Spleen (tissue), 11 donors: ENCODE data around the gene HDGFL3. TPM values are rescaled to one million over a fixed set of nuclear protein-coding genes. Genes with fewer than 3 reads are reported as not detected.
A peak's percentile ranks its signal among the peaks of the same experiment; 100 is the strongest.

Experiments used
- DNase-seq: peaks from one replicate; pipeline ENCODE4 v3.0.0-alpha.2; 2020
- H3K27ac ChIP-seq, 8 donors: fragments of 200-600 bp; sonication (generic) in 7 of 8; 1 replicate in 4 of 8; 2 replicates in 4 of 8; pipeline versions ENCODE4 v1.5.0 to v1.8.0; 2016 to 2021; ENCODE audit warnings: inconsistent platforms in 4 of 8, mild to moderate bottlenecking in 4 of 8, moderate library complexity in 1 of 8
- H3K27me3 ChIP-seq, 7 donors: fragments of 200-600 bp; sonication (generic) in 6 of 7; replicated peaks in 1 of 7; 1 replicate in 4 of 7; 2 replicates in 3 of 7; pipeline versions ENCODE4 v1.5.0 to v1.8.0; 2016 to 2021; ENCODE audit warnings: inconsistent platforms in 3 of 7, mild to moderate bottlenecking in 1 of 7
- H3K36me3 ChIP-seq, 6 donors: fragments of 200-600 bp; sonication (generic) in 5 of 6; 1 replicate in 4 of 6; 2 replicates in 2 of 6; pipeline versions ENCODE4 v1.5.0 to v1.8.0; 2016 to 2021; ENCODE audit warnings: inconsistent platforms in 2 of 6
- H3K4me1 ChIP-seq, 6 donors: fragments of 200-600 bp; sonication (generic) in 5 of 6; 1 replicate in 3 of 6; 2 replicates in 3 of 6; pipeline versions ENCODE4 v1.5.0 to v1.8.0; 2016 to 2021; ENCODE audit warnings: inconsistent platforms in 3 of 6
- H3K4me3 ChIP-seq, 8 donors: fragments of 200-600 bp; sonication (generic) in 7 of 8; 1 replicate in 4 of 8; 2 replicates in 4 of 8; pipeline versions ENCODE4 v1.5.0 to v1.8.0; 2016 to 2021; ENCODE audit warnings: inconsistent platforms in 4 of 8, mild to moderate bottlenecking in 4 of 8, moderate library complexity in 2 of 8
- H3K9me3 ChIP-seq, 8 donors: fragments of 200-600 bp; sonication (generic) in 7 of 8; 1 replicate in 4 of 8; 2 replicates in 4 of 8; pipeline versions ENCODE4 v1.5.0 to v1.8.0; 2016 to 2021; ENCODE audit warnings: inconsistent platforms in 4 of 8
- POLR2A ChIP-seq, 3 donors: fragments of 450-650 bp; IDR thresholded peaks; one replicate each; pipeline ENCODE4 v1.5.1; 2017; ENCODE audit warnings: antibody characterized with exemption in 3 of 3, mild to moderate bottlenecking in 1 of 3
- POLR2AphosphoS5 ChIP-seq, 3 donors: sonication (generic); formaldehyde crosslinking; IDR thresholded peaks; one replicate each; pipeline ENCODE4 v1.5.1; 2017; ENCODE audit warnings: antibody characterized with exemption in 3 of 3
- WGBS, 5 donors: extraction: QIAGEN DNeasy Blood & Tissue Kit in 3 of 5; methylation state at CpG; one replicate each; pipeline versions ENCODE4 v1.1.5 to v1.1.7; 2013 to 2018; 5-methylcytosine and 5-hydroxymethylcytosine counted together
- intact Hi-C: fragments of 100-400 bp; cut with DNase I; formaldehyde crosslinking; loops from one replicate; pipeline ENCODE4 v1.15.0; 2023; ENCODE audit warnings: low total_unique reads
- polyA plus RNA-seq, 3 donors: library from polyadenylated mRNA; stranded (reverse); fragments of 200-250 nt; gene quantifications; one replicate each; pipeline ENCODE4 v1.2.1, GENCODE V29; 2013
- total RNA-seq, 7 donors: library from RNA; depleted of rRNA in 3 of 7; stranded (reverse); fragments of >200 nt in 3 of 7; fragmentation: NEBNext Ultra II Directional in 4 of 7; extraction: Animal tissue kit (Norgen Biotek cat#: 25700) in 4 of 7; gene quantifications; one replicate each; pipeline versions ENCODE4 v1.1.0 to v1.2.1, GENCODE V29; 2016 to 2021
- TF ChIP-seq, protein P1 (sequence below), 11 experiments: fragments of 200-600 bp in 7 of 11; fragments of 450-650 bp in 4 of 11; sonication (generic) in 4 of 11; IDR thresholded peaks in 8 of 11; conservative IDR thresholded peaks in 3 of 11; 1 replicate in 7 of 11; 2 replicates in 4 of 11; pipeline versions ENCODE4 v1.4.0 to v1.8.0; 2016 to 2021; ENCODE audit warnings: antibody characterized with exemption in 11 of 11, inconsistent platforms in 4 of 11, mild to moderate bottlenecking in 1 of 11
- donor health status: healthy with polysubstance abuse.
- donor health status: DM: no; HTN: no; CAD: no; lungs with moderate emphysema.
- donor health status: DM: no; HTN: no; CAD: no.
- donor health status: Bipolar disorder and iron deficiency.
- donor health status: healthy.
- donor health status: DM: no; HTN: no; CAD: no.
- donor health status: DM: yes; HTN: yes; CAD: no.

HDGFL3 gene
- total and polyA plus RNA-seq, 10 donors: 4.6 to 35.1 (median 20.6) TPM

DNA sequence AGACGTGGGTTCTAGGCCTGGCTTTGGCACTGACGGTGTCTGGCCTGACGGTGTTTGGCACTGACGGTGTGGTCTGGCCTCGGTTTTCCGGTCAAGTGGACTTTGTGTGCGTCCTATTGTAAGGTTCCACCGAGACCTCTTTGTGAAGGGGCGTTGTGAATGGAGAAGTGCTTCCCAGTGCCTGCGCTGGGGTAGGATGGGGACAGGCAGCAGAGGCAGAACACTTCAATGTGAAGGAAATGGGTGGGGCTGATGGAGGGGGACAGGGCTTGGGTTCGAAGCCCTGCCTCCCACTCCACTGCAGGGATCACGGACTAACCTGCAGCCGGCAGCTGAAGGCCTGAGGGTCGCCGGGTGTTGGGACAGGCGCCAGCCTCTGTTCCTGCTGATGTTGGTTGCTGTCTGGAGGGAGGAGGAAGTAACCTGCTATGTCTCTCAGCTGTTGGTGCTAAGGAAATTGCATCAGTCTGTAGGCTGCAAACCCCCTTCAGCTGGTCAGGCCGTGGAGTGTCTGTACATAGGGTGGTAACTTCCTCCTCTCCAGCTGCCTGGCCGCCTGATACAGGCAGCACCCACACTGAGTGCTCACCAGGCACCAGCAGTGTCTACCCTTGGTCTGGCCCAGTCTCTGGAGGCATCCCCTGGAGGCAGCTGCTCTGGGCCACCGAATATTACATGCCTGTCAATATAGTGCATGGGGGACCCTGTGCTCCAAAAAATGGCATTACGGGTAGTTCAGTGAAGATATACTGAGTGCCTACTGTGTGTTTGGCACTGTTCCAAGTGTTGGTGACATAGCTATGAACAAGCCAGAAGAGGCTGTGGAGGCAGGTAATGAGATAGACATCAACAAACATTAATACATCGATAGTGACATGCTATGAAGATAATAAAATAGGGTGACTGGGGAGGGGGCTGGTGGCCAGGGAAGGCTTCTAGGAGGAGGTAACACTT, 99.1 kb downstream of the HDGFL3 start:
- H3K4me1 ChIP-seq: peaks cover 5 to 63% (median 35%) of the 10 kb centered on the region in 6 donors
- peak; percentile 90 for DNase-seq
- H3K9me3 ChIP-seq: no peaks in the 10 kb centered on the region
- H3K27ac ChIP-seq: peak overlapping the region; percentile 35 to 93 (median 82)
- peak; percentile 74 to 85 (median 81) for TF ChIP-seq POLR2AphosphoS5 (IDR thresholded peaks at IDR 0.05)
- peak in 1 of 3 donors; percentile 24 for TF ChIP-seq POLR2A (IDR thresholded peaks at IDR 0.05)
- TF ChIP-seq, protein P1, sequence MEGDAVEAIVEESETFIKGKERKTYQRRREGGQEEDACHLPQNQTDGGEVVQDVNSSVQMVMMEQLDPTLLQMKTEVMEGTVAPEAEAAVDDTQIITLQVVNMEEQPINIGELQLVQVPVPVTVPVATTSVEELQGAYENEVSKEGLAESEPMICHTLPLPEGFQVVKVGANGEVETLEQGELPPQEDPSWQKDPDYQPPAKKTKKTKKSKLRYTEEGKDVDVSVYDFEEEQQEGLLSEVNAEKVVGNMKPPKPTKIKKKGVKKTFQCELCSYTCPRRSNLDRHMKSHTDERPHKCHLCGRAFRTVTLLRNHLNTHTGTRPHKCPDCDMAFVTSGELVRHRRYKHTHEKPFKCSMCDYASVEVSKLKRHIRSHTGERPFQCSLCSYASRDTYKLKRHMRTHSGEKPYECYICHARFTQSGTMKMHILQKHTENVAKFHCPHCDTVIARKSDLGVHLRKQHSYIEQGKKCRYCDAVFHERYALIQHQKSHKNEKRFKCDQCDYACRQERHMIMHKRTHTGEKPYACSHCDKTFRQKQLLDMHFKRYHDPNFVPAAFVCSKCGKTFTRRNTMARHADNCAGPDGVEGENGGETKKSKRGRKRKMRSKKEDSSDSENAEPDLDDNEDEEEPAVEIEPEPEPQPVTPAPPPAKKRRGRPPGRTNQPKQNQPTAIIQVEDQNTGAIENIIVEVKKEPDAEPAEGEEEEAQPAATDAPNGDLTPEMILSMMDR (IDR thresholded peaks at IDR 0.05 in 8 of 11, conservative IDR thresholded peaks at IDR 0.05 in 3 of 11): no peak
- peaks cover 0 to 38% (median 10%) of the 10 kb centered on the region in 7 donors for H3K27me3 ChIP-seq
- intact Hi-C loops: no loop called here
- peak overlapping the region; percentile 33 to 80 (median 59) for H3K4me3 ChIP-seq
- 10 to 19% (median 16%) methylated on average over 18 to 21 of the region's 21 CpGs for WGBS, 5 donors
- peaks cover 0 to 9% (median 0%) of the 10 kb centered on the region in 6 donors for H3K36me3 ChIP-seq

DNA sequence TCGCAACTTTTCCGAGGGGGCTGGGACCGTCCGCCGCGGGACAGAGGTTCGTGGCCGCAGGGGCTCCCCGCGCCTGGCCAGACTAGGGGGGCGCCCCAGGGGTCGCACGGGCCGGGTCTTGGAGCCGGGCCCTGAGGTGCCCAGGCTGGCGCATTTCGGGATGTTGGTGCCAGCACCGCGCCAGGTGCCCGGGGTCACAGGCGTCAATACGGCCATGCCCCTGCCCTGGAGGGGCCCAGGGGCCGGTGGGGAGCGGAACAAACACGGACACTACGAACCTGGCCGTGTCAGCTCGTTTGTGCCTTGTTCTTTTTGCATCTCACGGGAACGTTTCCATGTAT, 99.8 kb downstream of the HDGFL3 start:
- H3K4me1 ChIP-seq: peaks cover 5 to 56% (median 28%) of the 10 kb centered on the region in 6 donors
- H3K4me3 ChIP-seq: peak overlapping the region; percentile 33 to 80 (median 59)
- TF ChIP-seq POLR2A (IDR thresholded peaks at IDR 0.05) (no peak), POLR2AphosphoS5 (IDR thresholded peaks at IDR 0.05) (no peak)
- TF ChIP-seq, protein P1 (IDR thresholded peaks at IDR 0.05 in 8 of 11, conservative IDR thresholded peaks at IDR 0.05 in 3 of 11): no peak
- 2 to 10% (median 6%) methylated on average over 7 to 30 of the region's 30 CpGs for WGBS, 5 donors
- no peaks in the 10 kb centered on the region for H3K9me3 ChIP-seq
- intact Hi-C loops: no loop called here
- peak overlapping the region; percentile 35 to 93 (median 82) for H3K27ac ChIP-seq
- peaks cover 0 to 43% (median 10%) of the 10 kb centered on the region in 7 donors for H3K27me3 ChIP-seq
- DNase-seq: peak; percentile 84
- H3K36me3 ChIP-seq: peaks cover 0 to 1% (median 0%) of the 10 kb centered on the region in 6 donors

DNA sequence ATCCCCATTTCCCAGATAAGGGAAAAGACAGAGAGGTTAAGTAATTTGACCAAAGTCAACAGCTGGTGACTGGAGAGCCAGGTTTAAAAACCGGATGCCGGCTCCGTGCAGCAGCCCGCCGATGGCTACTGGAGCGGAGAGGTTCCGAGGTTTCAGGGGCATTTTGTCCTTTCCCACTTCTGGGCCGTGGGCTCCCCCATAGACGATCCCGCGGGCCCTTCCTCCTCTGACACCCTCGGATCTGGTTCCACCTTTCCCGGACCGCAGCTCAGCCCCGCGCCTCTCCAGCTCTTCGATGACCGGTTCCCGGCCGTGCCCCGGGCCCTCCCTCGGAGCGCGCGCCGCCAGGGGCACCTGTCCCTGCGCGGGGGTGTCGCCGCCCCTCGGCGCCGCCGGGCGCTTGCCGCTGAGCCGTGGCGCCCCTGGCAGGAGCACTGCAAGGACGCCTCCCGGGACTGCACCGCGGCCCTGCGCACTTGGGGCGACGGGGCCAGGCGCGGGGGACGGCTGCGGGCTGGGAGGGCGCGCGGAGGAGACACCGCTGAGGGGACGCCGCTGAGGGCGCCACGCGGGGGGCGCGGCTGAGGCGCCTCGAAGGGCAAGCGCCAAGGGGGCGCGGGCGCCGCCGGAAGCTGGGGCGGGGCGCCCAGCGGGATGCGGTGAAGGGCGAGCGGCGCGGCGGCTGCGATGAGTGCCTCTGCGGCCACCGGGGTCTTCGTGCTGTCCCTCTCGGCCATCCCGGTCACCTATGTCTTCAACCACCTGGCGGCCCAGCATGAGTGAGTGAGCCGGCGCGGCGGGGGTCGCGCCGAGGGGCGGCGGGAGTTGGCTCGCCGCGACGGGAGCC, 100.4 kb downstream of the HDGFL3 start, which contains the start of gene TM6SF1:
TM6SF1 (plus strand) TSS at position 652 of the 847 bp plus-strand sequence; CDS start at position 688, 36 bp downstream.
- Histone ChIP-seq H3K27me3 (peaks cover 0 to 43% (median 10%) of the 10 kb centered on the region in 7 donors), H3K27ac (peak within 1 kb of the TSS; percentile 35 to 93 (median 82)), H3K4me3 (peak within 1 kb of the TSS; percentile 33 to 80 (median 59)), H3K36me3 (no peaks in the 10 kb centered on the region), H3K9me3 (no peaks in the 10 kb centered on the region), H3K4me1 (peaks cover 5 to 50% (median 28%) of the 10 kb centered on the region in 6 donors)
- intact Hi-C loops: no loop called here
- TF ChIP-seq, protein P1 (IDR thresholded peaks at IDR 0.05 in 8 of 11, conservative IDR thresholded peaks at IDR 0.05 in 3 of 11): no peak
- TF ChIP-seq POLR2A (IDR thresholded peaks at IDR 0.05): no peak
- TF ChIP-seq POLR2AphosphoS5 (IDR thresholded peaks at IDR 0.05): no peak
- DNase-seq: peak; percentile 87
- WGBS, 5 donors: 1 to 3% (median 2%) methylated on average over 33 to 97 of the region's 97 CpGs
